ENCODE data around the gene BCAR3.
"Not testable (repeated sequence)": the region's sequence is repeated elsewhere in the genome, so short reads cannot be mapped to it uniquely, and the experiment has no call there.

DNA sequence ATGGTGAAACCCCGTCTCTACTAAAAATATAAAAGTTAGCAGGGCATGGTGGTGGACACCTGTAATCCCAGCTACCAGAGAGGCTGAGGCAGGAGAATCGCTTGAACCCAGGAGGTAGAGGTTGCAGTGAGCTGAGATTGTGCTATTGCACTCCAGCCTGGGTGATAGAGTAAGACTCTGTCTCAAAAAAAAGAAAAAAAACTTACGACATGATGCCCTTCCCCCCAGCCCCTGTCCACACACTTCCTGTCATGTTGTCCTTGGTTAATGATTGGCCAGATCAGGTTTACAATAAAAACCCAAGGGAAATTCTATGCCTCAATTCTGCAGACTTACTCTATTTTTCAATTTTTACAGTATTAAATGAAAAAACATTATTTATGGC is 90.4 kb downstream of the BCAR3 start:
- not testable (repeated sequence) for TF ChIP-seq TRIM28 (IDR thresholded peaks at IDR 0.05; ENCODE audit: borderline replicate concordance, low read length); CTCF (tag by site-specific recombination; IDR thresholded peaks at IDR 0.05); ZNF37A (tag by site-specific recombination; IDR thresholded peaks at IDR 0.05)
- TF ChIP-seq, protein P1, sequence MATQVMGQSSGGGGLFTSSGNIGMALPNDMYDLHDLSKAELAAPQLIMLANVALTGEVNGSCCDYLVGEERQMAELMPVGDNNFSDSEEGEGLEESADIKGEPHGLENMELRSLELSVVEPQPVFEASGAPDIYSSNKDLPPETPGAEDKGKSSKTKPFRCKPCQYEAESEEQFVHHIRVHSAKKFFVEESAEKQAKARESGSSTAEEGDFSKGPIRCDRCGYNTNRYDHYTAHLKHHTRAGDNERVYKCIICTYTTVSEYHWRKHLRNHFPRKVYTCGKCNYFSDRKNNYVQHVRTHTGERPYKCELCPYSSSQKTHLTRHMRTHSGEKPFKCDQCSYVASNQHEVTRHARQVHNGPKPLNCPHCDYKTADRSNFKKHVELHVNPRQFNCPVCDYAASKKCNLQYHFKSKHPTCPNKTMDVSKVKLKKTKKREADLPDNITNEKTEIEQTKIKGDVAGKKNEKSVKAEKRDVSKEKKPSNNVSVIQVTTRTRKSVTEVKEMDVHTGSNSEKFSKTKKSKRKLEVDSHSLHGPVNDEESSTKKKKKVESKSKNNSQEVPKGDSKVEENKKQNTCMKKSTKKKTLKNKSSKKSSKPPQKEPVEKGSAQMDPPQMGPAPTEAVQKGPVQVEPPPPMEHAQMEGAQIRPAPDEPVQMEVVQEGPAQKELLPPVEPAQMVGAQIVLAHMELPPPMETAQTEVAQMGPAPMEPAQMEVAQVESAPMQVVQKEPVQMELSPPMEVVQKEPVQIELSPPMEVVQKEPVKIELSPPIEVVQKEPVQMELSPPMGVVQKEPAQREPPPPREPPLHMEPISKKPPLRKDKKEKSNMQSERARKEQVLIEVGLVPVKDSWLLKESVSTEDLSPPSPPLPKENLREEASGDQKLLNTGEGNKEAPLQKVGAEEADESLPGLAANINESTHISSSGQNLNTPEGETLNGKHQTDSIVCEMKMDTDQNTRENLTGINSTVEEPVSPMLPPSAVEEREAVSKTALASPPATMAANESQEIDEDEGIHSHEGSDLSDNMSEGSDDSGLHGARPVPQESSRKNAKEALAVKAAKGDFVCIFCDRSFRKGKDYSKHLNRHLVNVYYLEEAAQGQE (tag by site-specific recombination; IDR thresholded peaks at IDR 0.05), result not testable (repeated sequence)
- TF ChIP-seq, protein P2, sequence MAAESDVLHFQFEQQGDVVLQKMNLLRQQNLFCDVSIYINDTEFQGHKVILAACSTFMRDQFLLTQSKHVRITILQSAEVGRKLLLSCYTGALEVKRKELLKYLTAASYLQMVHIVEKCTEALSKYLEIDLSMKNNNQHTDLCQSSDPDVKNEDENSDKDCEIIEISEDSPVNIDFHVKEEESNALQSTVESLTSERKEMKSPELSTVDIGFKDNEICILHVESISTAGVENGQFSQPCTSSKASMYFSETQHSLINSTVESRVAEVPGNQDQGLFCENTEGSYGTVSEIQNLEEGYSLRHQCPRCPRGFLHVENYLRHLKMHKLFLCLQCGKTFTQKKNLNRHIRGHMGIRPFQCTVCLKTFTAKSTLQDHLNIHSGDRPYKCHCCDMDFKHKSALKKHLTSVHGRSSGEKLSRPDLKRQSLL (tag by site-specific recombination; IDR thresholded peaks at IDR 0.05), result not testable (repeated sequence)
